Right lobe of liver (tissue), 6 donors: ENCODE results near the gene DOCK2. TPM values are rescaled to one million over a fixed set of nuclear protein-coding genes. Genes with fewer than 3 reads are reported as not detected.

Experiments
- ATAC-seq, 4 donors: fragments of 200-7000 bp; cut with Tn5 transposase; one replicate each; pipeline ENCODE4 v1.9.1; 2020; ENCODE audit warnings: mild to moderate bottlenecking in 4 of 4, moderate library complexity in 4 of 4
- DNase-seq, 3 donors: peaks; one replicate each; pipeline ENCODE4 v3.0.0-alpha.2; 2020
- H3K27ac ChIP-seq, 3 donors: fragments of 200-600 bp; one replicate each; pipeline ENCODE4 v1.8.0; 2022
- H3K27me3 ChIP-seq, 2 donors: fragments of 200-600 bp; one replicate each; pipeline ENCODE4 v1.8.0; 2022
- H3K36me3 ChIP-seq, 4 donors: fragments of 200-600 bp; sonication (generic) in 1 of 4; one replicate each; pipeline versions ENCODE4 v1.5.1 to v1.8.0; 2017 to 2022; ENCODE audit warnings: control low read depth in 1 of 4
- H3K4me1 ChIP-seq, 4 donors: fragments of 200-600 bp; sonication (generic) in 1 of 4; one replicate each; pipeline versions ENCODE4 v1.5.1 to v1.8.0; 2017 to 2022; ENCODE audit warnings: control low read depth in 1 of 4
- H3K4me3 ChIP-seq, 3 donors: fragments of 200-600 bp; one replicate each; pipeline ENCODE4 v1.8.0; 2022
- H3K9me3 ChIP-seq, 4 donors: fragments of 200-600 bp; sonication (generic) in 1 of 4; one replicate each; pipeline versions ENCODE4 v1.5.1 to v1.8.0; 2017 to 2022; ENCODE audit warnings: control low read depth in 1 of 4
- CTCF ChIP-seq, 4 donors: fragments of 200-600 bp in 3 of 4; fragments of 450-650 bp in 1 of 4; IDR thresholded peaks; one replicate each; pipeline versions ENCODE4 v1.5.1 to v1.8.0; 2016 to 2022; ENCODE audit warnings: antibody characterized with exemption in 4 of 4, mild to moderate bottlenecking in 2 of 4
- POLR2A ChIP-seq: fragments of 450-650 bp; IDR thresholded peaks from one replicate; pipeline ENCODE4 v1.6.1; 2017; ENCODE audit warnings: antibody characterized with exemption, mild to moderate bottlenecking
- WGBS: methylation state at CpG from one replicate; pipeline ENCODE4 v1.1.6; 2018; ENCODE audit warnings: low coverage, low lambda C conversion rate; ENCODE audit not compliant: insufficient coverage; ENCODE audit errors: missing lambda C conversion rate; 5-methylcytosine and 5-hydroxymethylcytosine counted together
- intact Hi-C, 2 donors: fragments of 100-400 bp; cut with DNase I; formaldehyde crosslinking; loops; one replicate each; pipeline versions ENCODE4 v1.11.2 to v1.14.1; 2022
- total RNA-seq, 6 experiments: library from RNA; depleted of rRNA in 2 of 6; stranded (reverse); fragments of >200 nt in 2 of 6; fragmentation: NEBNext Ultra II Directional in 3 of 6; extraction: Animal tissue kit (Norgen Biotek cat#: 25700) in 3 of 6; gene quantifications; one replicate each; pipeline versions ENCODE4 v1.1.0 to v1.2.4, GENCODE V29; 2016 to 2023
- donor health status: DM: no; HTN: yes; CAD: no.
- donor health status: DM: no; HTN: no; CAD: no.
- donor health status: DM: no; HTN: no; CAD: no.
- donor health status: DM: no; HTN: yes; CAD: no.
- donor health status: DM: no; HTN: yes; CAD: no.

Gene DOCK2
- total RNA-seq, 6 experiments from 2014 or later, result 5.0 to 14.5 (median 7.4) TPM

GRCh38 chr5:169847519-169847918 lies 210.4 kb downstream of the DOCK2 start:
- intact Hi-C loops, result no loop called here
- no peak for ATAC-seq
- Histone ChIP-seq H3K4me3 (no peak overlapping the region), H3K36me3 (no peaks in the 10 kb centered on the region), H3K4me1 (no peaks in the 10 kb centered on the region), H3K27ac (no peak overlapping the region), H3K9me3 (no peaks in the 10 kb centered on the region), H3K27me3 (no peaks in the 10 kb centered on the region)
- 100% methylated on average over 1 of the region's 1 CpG for WGBS
- no peak for DNase-seq
- TF ChIP-seq CTCF (IDR thresholded peaks at IDR 0.05), result no peak
- no peak for TF ChIP-seq POLR2A

- Histone ChIP-seq H3K9me3 (no peaks in the 10 kb centered on the region), H3K27me3 (no peaks in the 10 kb centered on the region), H3K27ac (no peak overlapping the region), H3K4me3 (no peak overlapping the region), H3K36me3 (no peaks in the 10 kb centered on the region), H3K4me1 (no peaks in the 10 kb centered on the region)
- 47% methylated on average over 2 of the region's 3 CpGs for whole genome bisulfite sequencing
- DNase-seq (no peak), ATAC-seq (no peak)
- intact Hi-C loops, result no loop called here
- no peak for TF ChIP-seq POLR2A
- TF ChIP-seq CTCF (IDR thresholded peaks at IDR 0.05), result no peak
These were observed 211.2 kb downstream of the DOCK2 start for GRCh38 chr5:169848271-169848670.

- TF ChIP-seq CTCF (IDR thresholded peaks at IDR 0.05), result no peak
- TF ChIP-seq POLR2A, result no peak
- no peak for ATAC-seq
- no peak for DNase-seq
- Histone ChIP-seq H3K27ac (no peak overlapping the region), H3K4me1 (no peaks in the 10 kb centered on the region), H3K4me3 (no peak overlapping the region), H3K27me3 (no peaks in the 10 kb centered on the region), H3K36me3 (no peaks in the 10 kb centered on the region), H3K9me3 (no peaks in the 10 kb centered on the region)
- intact Hi-C loops, result no loop called here
- 33% methylated on average over 1 of the region's 2 CpGs for WGBS
These were observed 211.7 kb downstream of the DOCK2 start for GRCh38 chr5:169848792-169849191.

- WGBS, result 92% methylated on average over 2 of the region's 2 CpGs
- ATAC-seq (no peak), DNase-seq (no peak)
- H3K9me3 ChIP-seq, result no peaks in the 10 kb centered on the region
- no peaks in the 10 kb centered on the region for H3K27me3 ChIP-seq
- no peak for TF ChIP-seq CTCF (IDR thresholded peaks at IDR 0.05)
- TF ChIP-seq POLR2A, result no peak
- intact Hi-C loops, result no loop called here
- no peaks in the 10 kb centered on the region for H3K36me3 ChIP-seq
- H3K27ac ChIP-seq, result no peak overlapping the region
- H3K4me1 ChIP-seq, result no peaks in the 10 kb centered on the region
- H3K4me3 ChIP-seq, result no peak overlapping the region
These were observed 213.3 kb downstream of the DOCK2 start for GRCh38 chr5:169850409-169850808.

- H3K9me3 ChIP-seq, result no peaks in the 10 kb centered on the region
- no peaks in the 10 kb centered on the region for H3K4me1 ChIP-seq
- no peaks in the 10 kb centered on the region for H3K27me3 ChIP-seq
- no peaks in the 10 kb centered on the region for H3K36me3 ChIP-seq
- no peak for ATAC-seq
- no peak overlapping the region for H3K27ac ChIP-seq
- no peak for DNase-seq
- intact Hi-C loops, result no loop called here
- WGBS, result 50% methylated on average over 1 of the region's 1 CpG
- no peak overlapping the region for H3K4me3 ChIP-seq
- TF ChIP-seq CTCF (IDR thresholded peaks at IDR 0.05) (no peak), POLR2A (no peak)
These were observed 214.3 kb downstream of the DOCK2 start for GRCh38 chr5:169851321-169851850.
